Smooth muscle cell (in vitro differentiated cells): ENCODE measurements around the gene C5orf46. TPM values are rescaled to one million over a fixed set of nuclear protein-coding genes. Genes with fewer than 3 reads are reported as not detected.

ENCODE experiments used
- DNase-seq: peaks from one replicate; lab custom pipeline; 2025; ENCODE audit not compliant: unreplicated experiment; lab: John Stamatoyannopoulos, UW
- H2AFZ ChIP-seq: fragments of 200-600 bp; sonication (generic); 2 replicates; pipeline ENCODE4 v1.6.0; 2016; ENCODE audit warnings: antibody characterized with exemption, low read depth, mild to moderate bottlenecking
- H3F3A ChIP-seq: fragments of 200-600 bp; sonication (generic); 2 replicates; pipeline ENCODE4 v1.6.0; 2017; ENCODE audit warnings: antibody characterized with exemption, low read depth
- H3K27ac ChIP-seq: fragments of 200-600 bp; sonication (generic); 2 replicates; pipeline ENCODE4 v1.5.1; 2016; ENCODE audit warnings: low read depth, mild to moderate bottlenecking
- H3K27me3 ChIP-seq: fragments of 200-600 bp; sonication (generic); 2 replicates; pipeline ENCODE4 v1.6.1; 2016; ENCODE audit warnings: low read depth, mild to moderate bottlenecking
- H3K36me3 ChIP-seq: fragments of 200-600 bp; sonication (generic); 2 replicates; pipeline ENCODE4 v1.5.1; 2016; ENCODE audit warnings: low read depth
- H3K4me1 ChIP-seq: fragments of 200-600 bp; sonication (generic); 2 replicates; pipeline ENCODE4 v1.5.1; 2016; ENCODE audit warnings: low read depth
- H3K4me2 ChIP-seq: fragments of 200-600 bp; sonication (generic); 2 replicates; pipeline ENCODE4 v1.6.0; 2016; ENCODE audit warnings: mild to moderate bottlenecking
- H3K4me3 ChIP-seq: fragments of 200-600 bp; sonication (generic); 2 replicates; pipeline ENCODE4 v1.5.1; 2016; ENCODE audit warnings: mild to moderate bottlenecking
- H3K79me2 ChIP-seq: fragments of 200-600 bp; sonication (generic); 2 replicates; pipeline ENCODE4 v1.6.0; 2016; ENCODE audit warnings: low read depth, mild to moderate bottlenecking
- H3K9ac ChIP-seq: fragments of 200-600 bp; sonication (generic); 2 replicates; pipeline ENCODE4 v1.6.0; 2016; ENCODE audit warnings: low read depth
- H3K9me3 ChIP-seq: fragments of 200-600 bp; sonication (generic); replicated peaks from 2 replicates; pipeline ENCODE4 v1.5.1; 2016; ENCODE audit warnings: low read depth
- H4K20me1 ChIP-seq: fragments of 200-600 bp; sonication (generic); 2 replicates; pipeline ENCODE4 v1.6.0; 2016; ENCODE audit warnings: low read depth
- WGBS: methylation state at CpG from one replicate; pipeline ENCODE4 v1.1.7; 2016; ENCODE audit warnings: low lambda C conversion rate; 5-methylcytosine and 5-hydroxymethylcytosine counted together
- polyA plus RNA-seq: library from polyadenylated mRNA; unstranded; fragments of >200 nt; fragmentation: Nextera tagmentation; extraction: Ambion mirVana; gene quantifications from 2 replicates; pipeline ENCODE4 v1.2.1, GENCODE V29; 2016
- total RNA-seq: library from RNA; depleted of rRNA; stranded (reverse); fragments of >200 nt; gene quantifications from 2 replicates; pipeline ENCODE4 v1.2.3, GENCODE V29; 2014
- TF ChIP-seq, protein P1 (sequence below): fragments of 200-600 bp; sonication (generic); IDR thresholded peaks from 2 replicates; pipeline ENCODE4 v1.5.1; 2017; ENCODE audit warnings: borderline replicate concordance, mild to moderate bottlenecking, antibody characterized with exemption; ENCODE audit not compliant: insufficient read depth, poor library complexity, severe bottlenecking

The C5orf46 gene
- total and polyA plus RNA-seq, 2 experiments from 2014 or later: 10.2 to 27.1 TPM

DNA sequence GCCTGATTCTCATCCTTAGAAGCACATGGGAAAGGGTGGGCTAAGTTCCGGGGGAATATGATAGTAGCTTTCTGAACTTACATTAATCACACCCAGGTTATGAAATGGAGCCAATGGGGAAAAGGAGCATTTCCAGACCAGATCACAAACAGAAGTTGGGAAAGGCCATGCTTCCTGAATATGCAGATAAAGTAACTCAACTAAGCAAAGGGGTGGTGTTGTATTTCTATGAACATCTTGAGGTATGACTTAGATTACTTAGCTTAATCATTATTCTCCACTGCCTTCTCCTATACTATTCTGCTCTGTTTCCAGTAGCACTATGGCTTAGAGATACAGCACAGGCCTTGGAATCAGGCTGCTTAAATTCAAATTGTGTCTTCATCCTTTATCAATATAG lies 10.5 kb downstream of the C5orf46 start:
- H3K4me2 ChIP-seq: no peak overlapping the region
- no peak overlapping the region for H3K27ac ChIP-seq
- no peaks in the 10 kb centered on the region for H4K20me1 ChIP-seq
- H3F3A ChIP-seq: no peaks in the 10 kb centered on the region
- no peak for DNase-seq
- TF ChIP-seq, protein P1, sequence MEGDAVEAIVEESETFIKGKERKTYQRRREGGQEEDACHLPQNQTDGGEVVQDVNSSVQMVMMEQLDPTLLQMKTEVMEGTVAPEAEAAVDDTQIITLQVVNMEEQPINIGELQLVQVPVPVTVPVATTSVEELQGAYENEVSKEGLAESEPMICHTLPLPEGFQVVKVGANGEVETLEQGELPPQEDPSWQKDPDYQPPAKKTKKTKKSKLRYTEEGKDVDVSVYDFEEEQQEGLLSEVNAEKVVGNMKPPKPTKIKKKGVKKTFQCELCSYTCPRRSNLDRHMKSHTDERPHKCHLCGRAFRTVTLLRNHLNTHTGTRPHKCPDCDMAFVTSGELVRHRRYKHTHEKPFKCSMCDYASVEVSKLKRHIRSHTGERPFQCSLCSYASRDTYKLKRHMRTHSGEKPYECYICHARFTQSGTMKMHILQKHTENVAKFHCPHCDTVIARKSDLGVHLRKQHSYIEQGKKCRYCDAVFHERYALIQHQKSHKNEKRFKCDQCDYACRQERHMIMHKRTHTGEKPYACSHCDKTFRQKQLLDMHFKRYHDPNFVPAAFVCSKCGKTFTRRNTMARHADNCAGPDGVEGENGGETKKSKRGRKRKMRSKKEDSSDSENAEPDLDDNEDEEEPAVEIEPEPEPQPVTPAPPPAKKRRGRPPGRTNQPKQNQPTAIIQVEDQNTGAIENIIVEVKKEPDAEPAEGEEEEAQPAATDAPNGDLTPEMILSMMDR: no peak
- no peak overlapping the region for H2AFZ ChIP-seq
- H3K9me3 ChIP-seq: no peaks in the 10 kb centered on the region
- H3K27me3 ChIP-seq: peaks cover 32% of the 10 kb centered on the region
- 95% methylated on average over 1 of the region's 1 CpG for WGBS
- H3K4me1 ChIP-seq: no peaks in the 10 kb centered on the region
- no peak overlapping the region for H3K4me3 ChIP-seq
- H3K79me2 ChIP-seq: no peaks in the 10 kb centered on the region
- H3K9ac ChIP-seq: no peak overlapping the region
- H3K36me3 ChIP-seq: no peaks in the 10 kb centered on the region

DNA sequence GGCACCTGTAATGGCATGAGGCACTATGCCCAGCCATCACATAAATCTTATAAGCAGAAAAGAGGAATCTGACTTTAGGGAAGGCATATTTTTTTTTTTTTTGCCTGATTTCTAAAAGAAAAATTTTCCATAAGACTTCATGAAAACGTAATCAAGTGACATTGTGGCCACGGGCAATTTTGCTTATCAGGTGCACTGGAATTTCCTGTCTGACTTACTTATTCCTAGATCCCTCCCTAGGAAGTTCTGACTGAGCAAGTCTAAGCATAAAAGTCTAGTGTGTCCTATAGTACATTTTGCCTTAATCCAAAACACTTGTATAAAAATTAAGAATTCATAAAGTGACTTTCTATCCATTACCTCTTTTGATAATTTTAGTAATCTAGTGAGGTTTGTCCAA lies 12.5 kb downstream of the C5orf46 start:
- Histone ChIP-seq H3K4me3 (no peak overlapping the region), H3K27me3 (peaks cover 52% of the 10 kb centered on the region), H3K27ac (peak overlapping the region; percentile 74), H2AFZ (no peak overlapping the region), H3K36me3 (no peaks in the 10 kb centered on the region), H3K79me2 (no peaks in the 10 kb centered on the region), H3K4me1 (no peaks in the 10 kb centered on the region), H3K4me2 (peak overlapping the region; percentile 29), H3F3A (no peaks in the 10 kb centered on the region), H3K9ac (peak overlapping the region; percentile 28), H4K20me1 (no peaks in the 10 kb centered on the region), H3K9me3 (no peaks in the 10 kb centered on the region)
- 38% methylated on average over 2 of the region's 2 CpGs for WGBS
- no peak for DNase-seq
- TF ChIP-seq, protein P1: no peak

DNA sequence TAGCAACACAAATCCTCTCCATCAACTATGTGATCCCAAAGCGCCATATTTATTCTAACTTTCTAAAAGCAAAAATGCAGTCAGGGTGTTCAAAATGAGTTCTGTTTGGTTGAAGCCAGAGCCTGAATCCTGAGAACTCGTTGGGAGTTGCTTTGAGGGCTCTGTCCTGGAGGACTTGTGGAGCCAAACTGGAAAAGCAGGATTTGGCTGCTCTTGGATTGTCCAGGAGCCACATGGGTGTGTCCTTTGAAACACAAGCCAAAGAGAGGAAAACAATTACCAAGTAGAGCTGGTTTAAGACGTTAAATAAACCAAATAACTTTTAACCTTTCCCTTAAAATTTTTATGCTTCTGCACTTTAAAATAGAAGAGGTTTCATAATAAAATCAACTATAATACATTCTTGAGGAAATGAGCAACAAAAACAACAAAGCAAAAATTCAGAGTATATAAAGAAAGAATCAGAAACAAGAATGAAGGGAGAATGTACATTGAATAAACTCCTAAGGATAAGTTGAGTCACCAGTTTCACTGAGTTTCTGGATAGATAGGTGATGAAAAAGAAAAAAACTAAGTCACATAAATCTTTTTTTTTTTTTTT lies 13.5 kb downstream of the C5orf46 start:
- H3K79me2 ChIP-seq: no peaks in the 10 kb centered on the region
- peak overlapping the region; percentile 74 for H3K27ac ChIP-seq
- DNase-seq: no peak
- no peak overlapping the region for H2AFZ ChIP-seq
- no peak overlapping the region for H3K4me2 ChIP-seq
- no peaks in the 10 kb centered on the region for H3K9me3 ChIP-seq
- H4K20me1 ChIP-seq: no peaks in the 10 kb centered on the region
- H3K4me3 ChIP-seq: no peak overlapping the region
- 41% methylated on average over 3 of the region's 3 CpGs for WGBS
- H3K9ac ChIP-seq: peak overlapping the region; percentile 28
- no peaks in the 10 kb centered on the region for H3K36me3 ChIP-seq
- peaks cover 57% of the 10 kb centered on the region for H3K27me3 ChIP-seq
- TF ChIP-seq, protein P1: no peak
- no peaks in the 10 kb centered on the region for H3K4me1 ChIP-seq
- H3F3A ChIP-seq: no peaks in the 10 kb centered on the region

GRCh38 chr5:147887930-147888329 lies 18.4 kb downstream of the C5orf46 start:
- peak overlapping the region; percentile 53 for H3K27ac ChIP-seq
- H3K4me2 ChIP-seq: no peak overlapping the region
- H3F3A ChIP-seq: no peaks in the 10 kb centered on the region
- no peaks in the 10 kb centered on the region for H3K36me3 ChIP-seq
- H3K27me3 ChIP-seq: peaks cover 81% of the 10 kb centered on the region
- no peak overlapping the region for H3K4me3 ChIP-seq
- no peak overlapping the region for H2AFZ ChIP-seq
- 38% methylated on average over 2 of the region's 2 CpGs for WGBS
- no peak overlapping the region for H3K9ac ChIP-seq
- H4K20me1 ChIP-seq: no peaks in the 10 kb centered on the region
- TF ChIP-seq, protein P1: no peak
- H3K79me2 ChIP-seq: no peaks in the 10 kb centered on the region
- H3K9me3 ChIP-seq: no peaks in the 10 kb centered on the region
- no peaks in the 10 kb centered on the region for H3K4me1 ChIP-seq
- no peak for DNase-seq
